Measurements from ENCODE around the gene FBXL7. TPM values are rescaled to one million over a fixed set of nuclear protein-coding genes. Genes with fewer than 3 reads are reported as not detected.

Gene FBXL7
- total and polyA plus RNA-seq, 2 of the 8 experiments (the other 6 are each of a cell fraction or from before 2014, with no cell fraction given) = 17.7 to 17.8 TPM

DNA sequence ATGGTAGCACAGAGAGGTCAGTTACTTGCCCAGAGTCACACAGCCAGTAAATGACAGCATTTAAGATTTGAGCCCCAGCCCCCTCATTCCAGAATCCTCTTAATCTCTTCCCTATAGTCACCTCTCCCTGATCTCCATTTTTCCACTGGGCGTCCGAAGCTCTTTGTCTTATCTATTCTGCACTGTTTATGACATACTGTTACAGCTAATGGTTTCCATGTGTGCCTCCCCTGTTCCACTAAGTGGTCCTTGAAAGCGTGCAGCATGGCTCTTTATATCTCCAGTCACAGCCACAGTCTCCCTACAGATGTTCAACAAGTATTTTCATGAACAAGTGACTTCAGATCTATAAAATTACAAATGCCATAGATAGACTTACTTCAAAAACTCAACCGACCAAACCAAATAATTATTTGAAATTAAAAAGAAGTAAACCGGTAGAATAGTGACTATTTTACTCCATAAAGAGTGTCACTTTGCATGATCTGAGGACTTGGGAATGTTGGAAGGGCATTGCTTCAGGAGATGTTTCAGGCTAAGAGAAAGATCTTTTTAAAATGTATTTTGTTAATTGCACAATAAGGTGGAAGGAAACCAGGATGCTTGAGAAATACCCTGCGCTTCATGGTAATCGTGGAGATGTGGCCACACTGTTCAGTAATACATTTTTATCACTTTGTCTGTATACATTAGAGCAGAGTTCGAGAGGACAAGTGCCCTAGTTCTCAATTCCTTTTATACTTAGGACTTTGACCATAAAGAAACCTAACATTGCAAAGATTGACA is 237.2 kb downstream of the FBXL7 start (continued):
- TF ChIP-seq RBBP5 (IDR thresholded peaks at IDR 0.05; ENCODE audit: borderline replicate concordance, low read depth, low read length) (no peak), CREB1 (IDR thresholded peaks at IDR 0.05) (no peak)

Measured in H1 (cell line).